HepG2 (cell line): ENCODE measurements around the gene SSNA1. TPM values are rescaled to one million over a fixed set of nuclear protein-coding genes. Genes with fewer than 3 reads are reported as not detected.

Source experiments
- FOSL1 ChIP-seq: sonication (generic); formaldehyde crosslinking; IDR thresholded peaks from 2 replicates; pipeline ENCODE4 v1.9.0; 2021; ENCODE audit warnings: missing genetic modification reagents, borderline replicate concordance
- FOXC1 ChIP-seq: sonication (generic); formaldehyde crosslinking; IDR thresholded peaks from 2 replicates; pipeline ENCODE4 v1.8.0; 2022; ENCODE audit warnings: mild to moderate bottlenecking, missing genetic modification reagents, borderline replicate concordance
- HOXA9 ChIP-seq: sonication (generic); formaldehyde crosslinking; IDR thresholded peaks from 2 replicates; pipeline ENCODE4 v1.8.1; 2022; ENCODE audit warnings: missing genetic modification reagents, mild to moderate bottlenecking, moderate library complexity, borderline replicate concordance
- IRF9 ChIP-seq: sonication (generic); formaldehyde crosslinking; IDR thresholded peaks from 2 replicates; pipeline ENCODE4 v1.8.0; 2022; ENCODE audit warnings: missing genetic modification reagents, mild to moderate bottlenecking, borderline replicate concordance
- KDM4B ChIP-seq: sonication (generic); formaldehyde crosslinking; IDR thresholded peaks from 2 replicates; pipeline ENCODE4 v1.4.0; 2020; ENCODE audit warnings: missing genetic modification reagents
- MAFG ChIP-seq: sonication (generic); formaldehyde crosslinking; IDR thresholded peaks from 2 replicates; pipeline ENCODE4 v1.5.1; 2020; ENCODE audit warnings: mild to moderate bottlenecking, missing genetic modification reagents
- MED8 ChIP-seq: sonication (generic); formaldehyde crosslinking; IDR thresholded peaks from 2 replicates; pipeline ENCODE4 v1.8.1; 2023; ENCODE audit warnings: mild to moderate bottlenecking, missing genetic modification reagents; ENCODE audit not compliant: insufficient replicate concordance
- MYNN ChIP-seq: sonication (generic); formaldehyde crosslinking; IDR thresholded peaks from 2 replicates; pipeline ENCODE4 v1.4.0; 2020; ENCODE audit warnings: mild to moderate bottlenecking, low read depth, missing genetic modification reagents
- NFE2L2 ChIP-seq: fragments of 150-350 bp; IDR thresholded peaks from 2 replicates; pipeline ENCODE4 v1.6.1; 2014; ENCODE audit warnings: low read length
- PRDM10 ChIP-seq: sonication (generic); formaldehyde crosslinking; IDR thresholded peaks from 2 replicates; pipeline ENCODE4 v1.4.0; 2020; ENCODE audit warnings: low read depth, missing genetic modification reagents
- SALL2 ChIP-seq: sonication (generic); formaldehyde crosslinking; IDR thresholded peaks from 2 replicates; pipeline ENCODE4 v1.8.1; 2023; ENCODE audit warnings: mild to moderate bottlenecking, missing genetic modification reagents, inconsistent platforms
- ZNF20 ChIP-seq: sonication (generic); formaldehyde crosslinking; IDR thresholded peaks from 2 replicates; pipeline ENCODE4 v1.4.0; 2020; ENCODE audit warnings: mild to moderate bottlenecking, moderate library complexity, missing genetic modification reagents
- ZNF496 ChIP-seq: sonication (generic); formaldehyde crosslinking; IDR thresholded peaks from 2 replicates; pipeline ENCODE4 v1.8.1; 2023; ENCODE audit warnings: mild to moderate bottlenecking, moderate library complexity, missing genetic modification reagents; ENCODE audit not compliant: insufficient replicate concordance
- ZNF570 ChIP-seq: sonication (generic); formaldehyde crosslinking; IDR thresholded peaks from 2 replicates; pipeline ENCODE4 v1.4.0; 2020; ENCODE audit warnings: mild to moderate bottlenecking, missing genetic modification reagents, borderline replicate concordance
- ZNF589 ChIP-seq: sonication (generic); formaldehyde crosslinking; conservative IDR thresholded peaks from 2 replicates; pipeline ENCODE4 v1.8.0; 2022; ENCODE audit warnings: mild to moderate bottlenecking, moderate library complexity, missing genetic modification reagents
- ZNF660 ChIP-seq: sonication (generic); formaldehyde crosslinking; IDR thresholded peaks from 2 replicates; pipeline ENCODE4 v1.5.1; 2020; ENCODE audit warnings: mild to moderate bottlenecking, low read depth, missing genetic modification reagents, borderline replicate concordance
- ZNF790 ChIP-seq: sonication (generic); formaldehyde crosslinking; IDR thresholded peaks from 2 replicates; pipeline ENCODE4 v1.8.0; 2022; ENCODE audit warnings: missing genetic modification reagents, mild to moderate bottlenecking, borderline replicate concordance
- ZNF891 ChIP-seq: sonication (generic); formaldehyde crosslinking; IDR thresholded peaks from 2 replicates; pipeline ENCODE4 v1.5.0; 2020; ENCODE audit warnings: mild to moderate bottlenecking, missing genetic modification reagents
- polyA plus RNA-seq, 8 experiments: library from polyadenylated mRNA; depleted of rRNA in 3 of 8; stranded (reverse) in 7 of 8; unstranded in 1 of 8; fragments of >200 nt; fragmentation: Illumina TruSeq in 4 of 8; extraction: Trizol in 4 of 8; gene quantifications; 2 replicates each; pipeline versions ENCODE4 v1.2.1 to v1.2.3, GENCODE V29; 2011 to 2016; ENCODE audit warnings: low read depth in 4 of 8, missing spikeins in 1 of 8, mixed read lengths in 1 of 8; ENCODE audit not compliant: insufficient read depth in 1 of 8
- total RNA-seq, 5 experiments: library from RNA; depleted of rRNA; stranded (reverse); fragments of >200 nt; fragmentation: Illumina TruSeq; extraction: Trizol; gene quantifications; 2 replicates each; pipeline ENCODE4 v1.2.3, GENCODE V29; 2016; ENCODE audit warnings: low read depth in 1 of 5
- TF ChIP-seq, protein P1 (sequence below): sonication (generic); formaldehyde crosslinking; IDR thresholded peaks from 2 replicates; pipeline ENCODE4 v1.4.0; 2020; ENCODE audit warnings: missing genetic modification reagents
- TF ChIP-seq, protein P2 (sequence below): sonication (generic); formaldehyde crosslinking; IDR thresholded peaks from 2 replicates; pipeline ENCODE4 v1.4.0; 2020; ENCODE audit warnings: missing genetic modification reagents

SSNA1 gene
- total and polyA plus RNA-seq, 2 of the 13 experiments (the other 11 are each of a cell fraction or from before 2014, with no cell fraction given): 35.9 to 49.4 TPM

GRCh38 chr9:137188490-137189296, at the start of gene SSNA1, which contains the start of gene ANAPC2 (continued):
- peak; percentile 90; the same call in 1 of the 2 replicates for TF ChIP-seq IRF9 (CRISPR knock-in tag)
- TF ChIP-seq HOXA9 (CRISPR knock-in tag): no peak
- TF ChIP-seq, protein P1, sequence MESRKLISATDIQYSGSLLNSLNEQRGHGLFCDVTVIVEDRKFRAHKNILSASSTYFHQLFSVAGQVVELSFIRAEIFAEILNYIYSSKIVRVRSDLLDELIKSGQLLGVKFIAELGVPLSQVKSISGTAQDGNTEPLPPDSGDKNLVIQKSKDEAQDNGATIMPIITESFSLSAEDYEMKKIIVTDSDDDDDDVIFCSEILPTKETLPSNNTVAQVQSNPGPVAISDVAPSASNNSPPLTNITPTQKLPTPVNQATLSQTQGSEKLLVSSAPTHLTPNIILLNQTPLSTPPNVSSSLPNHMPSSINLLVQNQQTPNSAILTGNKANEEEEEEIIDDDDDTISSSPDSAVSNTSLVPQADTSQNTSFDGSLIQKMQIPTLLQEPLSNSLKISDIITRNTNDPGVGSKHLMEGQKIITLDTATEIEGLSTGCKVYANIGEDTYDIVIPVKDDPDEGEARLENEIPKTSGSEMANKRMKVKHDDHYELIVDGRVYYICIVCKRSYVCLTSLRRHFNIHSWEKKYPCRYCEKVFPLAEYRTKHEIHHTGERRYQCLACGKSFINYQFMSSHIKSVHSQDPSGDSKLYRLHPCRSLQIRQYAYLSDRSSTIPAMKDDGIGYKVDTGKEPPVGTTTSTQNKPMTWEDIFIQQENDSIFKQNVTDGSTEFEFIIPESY (CRISPR knock-in tag): peak; percentile 79
- TF ChIP-seq PRDM10 (CRISPR knock-in tag): no peak
- no peak for TF ChIP-seq ZNF20 (CRISPR knock-in tag)
- TF ChIP-seq MED8 (CRISPR knock-in tag): peak; percentile 70
- no peak for TF ChIP-seq MAFG
- peak; percentile 92 for TF ChIP-seq FOXC1
- TF ChIP-seq KDM4B (CRISPR knock-in tag): 0 out of 2 replicates have a peak, but pooled peaks have one; percentile 18
- no peak for TF ChIP-seq NFE2L2
- TF ChIP-seq ZNF570 (CRISPR knock-in tag): no peak
- TF ChIP-seq ZNF790: 0 out of 2 replicates have a peak, but pooled peaks have one; percentile 32
- TF ChIP-seq ZNF660: no peak
- TF ChIP-seq ZNF891 (CRISPR knock-in tag): no peak; the same call in 1 of the 2 replicates
- TF ChIP-seq, protein P2, sequence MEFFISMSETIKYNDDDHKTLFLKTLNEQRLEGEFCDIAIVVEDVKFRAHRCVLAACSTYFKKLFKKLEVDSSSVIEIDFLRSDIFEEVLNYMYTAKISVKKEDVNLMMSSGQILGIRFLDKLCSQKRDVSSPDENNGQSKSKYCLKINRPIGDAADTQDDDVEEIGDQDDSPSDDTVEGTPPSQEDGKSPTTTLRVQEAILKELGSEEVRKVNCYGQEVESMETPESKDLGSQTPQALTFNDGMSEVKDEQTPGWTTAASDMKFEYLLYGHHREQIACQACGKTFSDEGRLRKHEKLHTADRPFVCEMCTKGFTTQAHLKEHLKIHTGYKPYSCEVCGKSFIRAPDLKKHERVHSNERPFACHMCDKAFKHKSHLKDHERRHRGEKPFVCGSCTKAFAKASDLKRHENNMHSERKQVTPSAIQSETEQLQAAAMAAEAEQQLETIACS (CRISPR knock-in tag): peak; percentile 59; the same call in 1 of the 2 replicates
- TF ChIP-seq ZNF496 (CRISPR knock-in tag): no peak
- peak; percentile 81; the same call in 1 of the 2 replicates for TF ChIP-seq SALL2 (CRISPR knock-in tag)
- no peak for TF ChIP-seq FOSL1 (CRISPR knock-in tag)
- TF ChIP-seq ZNF589 (CRISPR knock-in tag): peak; percentile 59; the same call in 1 of the 2 replicates
- no peak for TF ChIP-seq MYNN (CRISPR knock-in tag)
